ENCODE data around the gene LAMC3. TPM values are rescaled to one million over a fixed set of nuclear protein-coding genes. Genes with fewer than 3 reads are reported as not detected.

The LAMC3 gene
- total RNA-seq, 1 donor from 2014 or later: 0.20 TPM

DNA sequence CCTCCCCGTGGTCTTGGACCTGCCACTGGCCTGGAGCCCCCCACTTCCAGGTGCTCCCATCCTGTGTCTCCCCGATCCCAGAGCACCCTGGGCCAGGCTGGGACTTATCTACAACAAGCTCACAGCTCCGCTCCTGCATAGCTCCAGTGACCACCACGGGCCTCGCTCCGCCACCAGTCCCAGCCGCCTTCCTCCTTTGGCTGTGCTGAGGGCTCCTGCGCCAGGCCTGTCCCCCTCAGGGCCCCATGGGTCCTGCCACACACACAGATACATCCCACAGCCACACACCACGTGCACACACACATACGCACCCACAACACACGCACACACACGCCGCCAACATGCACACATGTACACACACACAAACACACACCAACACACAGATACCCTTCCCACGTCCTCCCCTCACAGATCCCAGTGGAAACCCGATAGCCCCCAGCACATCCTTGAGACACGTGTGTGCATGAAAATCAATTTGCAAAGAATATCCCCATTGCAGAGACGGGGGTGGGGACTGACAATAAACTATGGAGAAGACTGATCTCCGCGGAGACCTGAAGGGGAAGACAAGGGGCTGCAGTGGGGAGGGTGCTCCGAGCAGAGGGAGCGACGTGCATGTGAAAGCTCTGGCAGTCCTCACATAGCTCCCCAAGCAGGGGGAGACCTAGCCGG is 18.5 kb upstream of the LAMC3 start:
- H3K9ac ChIP-seq (ENCODE audit: low read length): no peak overlapping the region
- FAIRE-seq (no peak), DNase-seq (ENCODE audit: low read depth) (no peak)
- Mint-ChIP-seq H3K4me3 (ENCODE audit: unreplicated experiment) (no peak overlapping the region), H3K36me3 (ENCODE audit: low read depth, unreplicated experiment) (no peaks in the 10 kb centered on the region), H3K9me3 (ENCODE audit: unreplicated experiment) (peaks cover 4% of the 10 kb centered on the region), H3K27ac (ENCODE audit: unreplicated experiment) (no peak overlapping the region), H3K4me1 (ENCODE audit: low read depth, unreplicated experiment) (peaks cover 12% of the 10 kb centered on the region), H3K27me3 (ENCODE audit: low read depth, unreplicated experiment) (peaks cover 37% of the 10 kb centered on the region)
- H3K79me2 ChIP-seq (ENCODE audit: insufficient read depth, low read length): no peaks in the 10 kb centered on the region
- H4K20me1 ChIP-seq (ENCODE audit: insufficient read depth, low read length): no peaks in the 10 kb centered on the region
- no peaks in the 10 kb centered on the region for H3K9me3 ChIP-seq (ENCODE audit: insufficient read depth, low read depth, low read length)
- H3K27me3 ChIP-seq (ENCODE audit: insufficient read depth, low read length): peaks cover 14% of the 10 kb centered on the region
- H3K36me3 ChIP-seq (ENCODE audit: insufficient read depth, low read length): no peaks in the 10 kb centered on the region
- H2AFZ ChIP-seq (ENCODE audit: low read depth, low read length): no peak overlapping the region
- H3K4me1 ChIP-seq (ENCODE audit: insufficient read depth, low read length): peaks cover 12% of the 10 kb centered on the region
- no peak overlapping the region for H3K27ac ChIP-seq (ENCODE audit: low read depth, low read length)
- H3K4me3 ChIP-seq (ENCODE audit: insufficient read depth, low read depth, low read length): no peak overlapping the region
- no peak for TF ChIP-seq EZH2 (IDR thresholded peaks at IDR 0.05; ENCODE audit: insufficient read depth, low read length)
- no peak for TF ChIP-seq CTCF (IDR thresholded peaks at IDR 0.05; ENCODE audit: insufficient read depth, low read depth, low read length)
- no peak overlapping the region for H3K4me2 ChIP-seq (ENCODE audit: low read length)

DNA sequence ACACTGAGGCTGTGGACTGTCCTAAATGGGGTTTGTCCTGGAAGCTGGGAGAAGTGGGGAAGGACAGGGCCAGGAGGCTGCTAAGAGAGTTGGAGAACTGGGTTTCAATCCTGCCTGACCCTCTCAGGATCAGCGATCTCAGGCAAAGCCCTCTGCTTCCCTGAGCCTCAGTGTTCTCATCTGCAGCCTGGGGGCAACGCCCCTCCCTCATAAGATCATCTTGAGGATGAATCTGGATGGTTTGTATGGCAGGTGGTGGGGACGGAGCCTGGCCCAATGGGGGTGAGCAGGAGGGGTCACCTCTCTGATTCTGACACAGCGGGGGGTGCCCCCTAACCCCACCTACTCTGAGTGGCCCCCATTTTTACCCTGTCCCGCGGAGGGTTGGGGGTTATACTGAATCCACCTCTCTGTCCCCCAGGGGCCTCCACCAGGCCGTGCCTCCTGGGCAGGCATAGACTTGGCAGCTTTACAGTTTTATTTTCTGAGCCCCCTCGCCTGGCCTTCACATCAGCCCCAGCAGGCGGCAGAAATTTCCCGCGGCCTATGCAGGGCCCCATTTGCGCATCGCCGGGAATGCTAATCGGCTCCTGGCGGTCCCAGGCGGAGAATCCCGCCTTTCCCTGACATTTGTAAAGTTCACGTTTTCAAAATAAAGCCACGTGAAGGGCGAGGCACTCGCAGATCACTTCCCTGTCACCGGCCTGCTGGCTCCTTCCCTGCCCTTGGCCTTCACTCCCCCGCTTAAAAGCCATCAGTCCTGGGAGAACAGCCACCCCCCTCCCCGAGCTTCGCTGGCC is 17.8 kb upstream of the LAMC3 start:
- H3K4me3 Mint-ChIP-seq (ENCODE audit: unreplicated experiment): no peak overlapping the region
- H2AFZ ChIP-seq (ENCODE audit: low read depth, low read length): no peak overlapping the region
- DNase-seq (ENCODE audit: low read depth) (no peak), FAIRE-seq (no peak)
- H3K9ac ChIP-seq (ENCODE audit: low read length): no peak overlapping the region
- H3K27ac ChIP-seq (ENCODE audit: low read depth, low read length): no peak overlapping the region
- TF ChIP-seq CTCF (IDR thresholded peaks at IDR 0.05; ENCODE audit: insufficient read depth, low read depth, low read length): no peak
- TF ChIP-seq EZH2 (IDR thresholded peaks at IDR 0.05; ENCODE audit: insufficient read depth, low read length): no peak
- no peak overlapping the region for H3K4me2 ChIP-seq (ENCODE audit: low read length)
- H4K20me1 ChIP-seq (ENCODE audit: insufficient read depth, low read length): no peaks in the 10 kb centered on the region
- peaks cover 15% of the 10 kb centered on the region for H3K4me1 Mint-ChIP-seq (ENCODE audit: low read depth, unreplicated experiment)
- H3K27me3 ChIP-seq (ENCODE audit: insufficient read depth, low read length): peaks cover 14% of the 10 kb centered on the region
- H3K4me1 ChIP-seq (ENCODE audit: insufficient read depth, low read length): peaks cover 16% of the 10 kb centered on the region
- H3K4me3 ChIP-seq (ENCODE audit: insufficient read depth, low read depth, low read length): no peak overlapping the region
- peaks cover 4% of the 10 kb centered on the region for H3K9me3 Mint-ChIP-seq (ENCODE audit: unreplicated experiment)
- H3K27ac Mint-ChIP-seq (ENCODE audit: unreplicated experiment): no peak overlapping the region
- H3K36me3 ChIP-seq (ENCODE audit: insufficient read depth, low read length): no peaks in the 10 kb centered on the region
- H3K79me2 ChIP-seq (ENCODE audit: insufficient read depth, low read length): no peaks in the 10 kb centered on the region
- peaks cover 37% of the 10 kb centered on the region for H3K27me3 Mint-ChIP-seq (ENCODE audit: low read depth, unreplicated experiment)
- H3K9me3 ChIP-seq (ENCODE audit: insufficient read depth, low read depth, low read length): no peaks in the 10 kb centered on the region
- no peaks in the 10 kb centered on the region for H3K36me3 Mint-ChIP-seq (ENCODE audit: low read depth, unreplicated experiment)

Data from astrocyte (in vitro differentiated cells and primary cell).